ENCODE data around the gene BPTF. TPM values are rescaled to one million over a fixed set of nuclear protein-coding genes. Genes with fewer than 3 reads are reported as not detected.

Gene BPTF
- total and polyA plus RNA-seq, 2 of the 8 experiments (the other 6 are each of a cell fraction or from before 2014, with no cell fraction given): 107 to 228 TPM

DNA sequence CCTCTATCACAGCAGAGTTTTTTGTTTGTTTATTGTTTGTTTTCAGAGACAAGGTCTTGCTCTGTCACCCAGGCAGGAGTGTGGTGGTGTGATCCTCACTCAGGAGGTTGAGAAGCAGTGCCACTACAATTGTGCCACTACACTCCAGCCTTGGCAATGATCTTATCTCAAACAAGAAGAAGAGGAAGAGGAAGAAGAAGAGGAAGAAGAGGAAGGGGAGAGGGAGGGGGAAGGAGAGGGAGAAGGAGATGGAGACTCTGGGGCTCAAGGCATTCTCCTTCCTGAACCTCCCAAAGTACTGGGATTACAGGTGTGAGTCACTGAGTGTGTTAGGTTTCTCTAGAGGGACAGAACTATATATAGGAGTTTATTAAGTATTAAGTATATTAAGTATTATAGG, 188.1 kb downstream of the BPTF start (continued):
- TF ChIP-seq, protein P1, sequence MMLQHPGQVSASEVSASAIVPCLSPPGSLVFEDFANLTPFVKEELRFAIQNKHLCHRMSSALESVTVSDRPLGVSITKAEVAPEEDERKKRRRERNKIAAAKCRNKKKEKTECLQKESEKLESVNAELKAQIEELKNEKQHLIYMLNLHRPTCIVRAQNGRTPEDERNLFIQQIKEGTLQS (IDR thresholded peaks at IDR 0.05; ENCODE audit: insufficient read depth, low read depth, low read length): no peak
- no peak for TF ChIP-seq SRF (IDR thresholded peaks at IDR 0.05; ENCODE audit: low read depth, low read length)
- TF ChIP-seq JUN (IDR thresholded peaks at IDR 0.05; ENCODE audit: low read depth, low read length): no peak
